Measurements from ENCODE around the gene RPL35A. TPM values are rescaled to one million over a fixed set of nuclear protein-coding genes. Genes with fewer than 3 reads are reported as not detected.

RPL35A gene
- polyA plus RNA-seq, 4 donors: 1,252 to 2,127 (median 1,870) TPM

DNA sequence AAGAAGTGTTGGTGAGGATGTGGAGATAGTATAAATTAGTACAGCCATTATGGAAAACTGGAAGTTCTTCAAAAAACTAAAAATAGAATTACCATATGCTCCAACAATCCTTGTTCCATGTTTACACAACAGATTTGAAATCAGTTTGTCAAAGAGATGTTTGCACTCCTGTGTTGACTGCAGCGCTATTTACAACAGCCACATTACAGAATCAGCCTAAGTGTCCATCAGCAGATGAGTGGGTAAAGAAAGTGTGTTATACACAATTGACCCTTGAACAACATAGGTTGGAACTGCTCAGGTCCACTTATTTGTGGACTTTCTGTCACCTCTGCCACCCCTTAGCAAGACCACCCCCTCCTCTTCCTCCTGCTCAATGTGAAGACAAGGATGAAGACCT, 44.7 kb downstream of the RPL35A start:
- FAIRE-seq: no peak

GRCh38 chr3:197996855-197997254, 46.9 kb downstream of the RPL35A start:
- no peaks in the 10 kb centered on the region for H3K9me3 ChIP-seq (ENCODE audit: control insufficient read depth in 2 of 2, insufficient read depth in 1 of 2, low read depth in 1 of 2, low read length in 1 of 2)
- DNase-seq (no peak), FAIRE-seq (no peak)
- no peaks in the 10 kb centered on the region for H3K27me3 ChIP-seq (ENCODE audit: control insufficient read depth in 3 of 3, insufficient read depth in 3 of 3, low read length in 3 of 3)
- peaks cover 0 to 12% (median 2%) of the 10 kb centered on the region in 3 donors for H3K36me3 ChIP-seq (ENCODE audit: control insufficient read depth in 3 of 3, insufficient read depth in 2 of 3, low read depth in 1 of 3, low read length in 3 of 3)
- no peak overlapping the region for H3K27ac ChIP-seq (ENCODE audit: low read depth in 1 of 3, low read length in 2 of 3)
- 84 to 89% (median 89%) methylated on average over 5 of the region's 5 CpGs for WGBS, 3 donors
- no peak overlapping the region for H3K4me3 ChIP-seq (ENCODE audit: low read depth in 1 of 3, low read length in 3 of 3)
- no peaks in the 10 kb centered on the region for H3K4me1 ChIP-seq (ENCODE audit: control insufficient read depth in 3 of 3, insufficient read depth in 2 of 3, low read depth in 1 of 3, low read length in 2 of 3)

More for the DNA sequence above, 44.7 kb downstream of the RPL35A start:
- DNase-seq: no peak
- H3K9me3 ChIP-seq (ENCODE audit: control insufficient read depth in 2 of 2, insufficient read depth in 1 of 2, low read depth in 1 of 2, low read length in 1 of 2): no peaks in the 10 kb centered on the region
- H3K4me1 ChIP-seq (ENCODE audit: control insufficient read depth in 3 of 3, insufficient read depth in 2 of 3, low read depth in 1 of 3, low read length in 2 of 3): no peaks in the 10 kb centered on the region
- no peak overlapping the region for H3K4me3 ChIP-seq (ENCODE audit: low read depth in 1 of 3, low read length in 3 of 3)
- 84 to 100% (median 95%) methylated on average over 1 of the region's 1 CpG for WGBS, 3 donors
- H3K27ac ChIP-seq (ENCODE audit: low read depth in 1 of 3, low read length in 2 of 3): no peak overlapping the region
- no peaks in the 10 kb centered on the region for H3K27me3 ChIP-seq (ENCODE audit: control insufficient read depth in 3 of 3, insufficient read depth in 3 of 3, low read length in 3 of 3)
- H3K36me3 ChIP-seq (ENCODE audit: control insufficient read depth in 3 of 3, insufficient read depth in 2 of 3, low read depth in 1 of 3, low read length in 3 of 3): peaks cover 3 to 18% (median 5%) of the 10 kb centered on the region in 3 donors

- H3K4me3 ChIP-seq (ENCODE audit: low read depth in 1 of 3, low read length in 3 of 3): no peak overlapping the region
- no peak for DNase-seq
- no peaks in the 10 kb centered on the region for H3K9me3 ChIP-seq (ENCODE audit: control insufficient read depth in 2 of 2, insufficient read depth in 1 of 2, low read depth in 1 of 2, low read length in 1 of 2)
- 96 to 100% (median 99%) methylated on average over 3 of the region's 3 CpGs for WGBS, 3 donors
- H3K27ac ChIP-seq (ENCODE audit: low read depth in 1 of 3, low read length in 2 of 3): no peak overlapping the region
- H3K27me3 ChIP-seq (ENCODE audit: control insufficient read depth in 3 of 3, insufficient read depth in 3 of 3, low read length in 3 of 3): no peaks in the 10 kb centered on the region
- H3K4me1 ChIP-seq (ENCODE audit: control insufficient read depth in 3 of 3, insufficient read depth in 2 of 3, low read depth in 1 of 3, low read length in 2 of 3): no peaks in the 10 kb centered on the region
- H3K36me3 ChIP-seq (ENCODE audit: control insufficient read depth in 3 of 3, insufficient read depth in 2 of 3, low read depth in 1 of 3, low read length in 3 of 3): peaks cover 0 to 11% (median 2%) of the 10 kb centered on the region in 3 donors
- no peak for FAIRE-seq
Measured at GRCh38 chr3:197997936-197998335, 47.9 kb downstream of the RPL35A start.

Other genes with a start within 250 kb of the RPL35A start
- 10 to 100 TPM in 3 of 4 donors, 1 to 10 TPM in 1; 6.9 to 14.6 (median 11.7) TPM for gene RUBCN, start 213.3 kb upstream of the RPL35A start, polyA plus RNA-seq
- gene FYTTD1, start 200.3 kb upstream of the RPL35A start, polyA plus RNA-seq: 10 to 100 TPM; 11.2 to 30.2 (median 12.2) TPM
- gene LRCH3, start 158.9 kb upstream of the RPL35A start, polyA plus RNA-seq: 10 to 100 TPM in 2 of 4 donors, 1 to 10 TPM in 2; 4.6 to 32.2 (median 16.1) TPM
- 1 to 10 TPM in 2 of 4 donors, under 1 TPM in 2; 0.22 to 4.3 (median 0.96) TPM for gene LMLN, start 10.0 kb downstream of the RPL35A start, polyA plus RNA-seq